Measurements from ENCODE around the gene ZFYVE1.
"Not testable (repeated sequence)": the region's sequence is repeated elsewhere in the genome, so short reads cannot be mapped to it uniquely, and the experiment has no call there.

GRCh38 chr14:73036706-73037450 is 10.0 kb upstream of the ZFYVE1 start:
- not testable (repeated sequence) for TF ChIP-seq EZH2 (IDR thresholded peaks at IDR 0.05; ENCODE audit: insufficient read depth, poor library complexity, severe bottlenecking); EZH2phosphoT487 (IDR thresholded peaks at IDR 0.05; ENCODE audit: insufficient read depth, low read depth)
